Endodermal cell (in vitro differentiated cells): ENCODE measurements around the gene CLINT1. TPM values are rescaled to one million over a fixed set of nuclear protein-coding genes. Genes with fewer than 3 reads are reported as not detected.
A peak's percentile ranks its signal among the peaks of the same experiment; 100 is the strongest.

Experiments used
- DNase-seq: peaks from one replicate; pipeline ENCODE4 v3.0.0-alpha.2; 2017
- H3K27ac ChIP-seq: 2 replicates; pipeline ENCODE4 v1.5.1; 2013; ENCODE audit warnings: mild to moderate bottlenecking, low read depth, low read length, moderate library complexity
- H3K27me3 ChIP-seq: 2 replicates; pipeline ENCODE4 v1.6.1; 2013; ENCODE audit warnings: mild to moderate bottlenecking, low read length, moderate library complexity; ENCODE audit not compliant: insufficient read depth, control insufficient read depth, poor library complexity, severe bottlenecking
- H3K36me3 ChIP-seq: 2 replicates; pipeline ENCODE4 v1.7.0; 2013; ENCODE audit warnings: mild to moderate bottlenecking, low read length, moderate library complexity; ENCODE audit not compliant: control insufficient read depth, insufficient read depth
- H3K4me1 ChIP-seq: one replicate; pipeline ENCODE4 v1.7.0; 2013; ENCODE audit warnings: low read length; ENCODE audit not compliant: control insufficient read depth, insufficient read depth
- H3K4me3 ChIP-seq: 2 replicates; pipeline ENCODE4 v1.5.1; 2013; ENCODE audit warnings: mild to moderate bottlenecking, low read length, moderate library complexity
- H3K9ac ChIP-seq: 2 replicates; pipeline ENCODE4 v1.6.1; 2013; ENCODE audit warnings: mild to moderate bottlenecking, low read length, moderate library complexity; ENCODE audit not compliant: poor library complexity, severe bottlenecking; ENCODE audit errors: extremely low read depth
- H3K9me3 ChIP-seq: 2 replicates; pipeline ENCODE4 v1.6.1; 2013; ENCODE audit warnings: mild to moderate bottlenecking, low read length, moderate library complexity; ENCODE audit not compliant: control insufficient read depth
- H3K27ac Mint-ChIP-seq: 2 replicates; pipeline ENCODE4 v1.8.0; 2020; ENCODE audit warnings: mixed read lengths
- H3K27me3 Mint-ChIP-seq: 2 replicates; pipeline ENCODE4 v1.8.0; 2021; ENCODE audit warnings: mild to moderate bottlenecking, mixed read lengths; ENCODE audit not compliant: insufficient read depth
- H3K36me3 Mint-ChIP-seq: 2 replicates; pipeline ENCODE4 v1.8.0; 2020; ENCODE audit warnings: low read depth, mixed read lengths
- H3K4me1 Mint-ChIP-seq: 2 replicates; pipeline ENCODE4 v1.8.0; 2020; ENCODE audit warnings: mixed read lengths
- H3K4me3 Mint-ChIP-seq: 2 replicates; pipeline ENCODE4 v1.8.0; 2020; ENCODE audit warnings: mild to moderate bottlenecking, moderate library complexity, mixed read lengths
- H3K9me3 Mint-ChIP-seq: 2 replicates; pipeline ENCODE4 v1.8.0; 2020; ENCODE audit warnings: mild to moderate bottlenecking, mixed read lengths
- WGBS, 2 experiments: methylation state at CpG; one replicate each; pipeline versions ENCODE4 v1.1.5 to v1.1.7; 2013; ENCODE audit warnings: missing lambda C conversion rate in 2 of 2, mixed read lengths in 1 of 2; ENCODE audit not compliant: insufficient coverage in 1 of 2, insufficient read length in 1 of 2; 5-methylcytosine and 5-hydroxymethylcytosine counted together
- total RNA-seq, 2 donors: library from RNA; stranded (reverse); fragmentation: NEBNext Ultra II Directional in 1 of 2; extraction: Animal tissue kit (Norgen Biotek cat#: 25700) in 1 of 2; gene quantifications; 2 replicates in 1 of 2; 3 replicates in 1 of 2; pipeline ENCODE4 v1.2.1, GENCODE V29; 2021
- TF ChIP-seq, protein P1 (sequence below): fragments of 200-600 bp; sonication (generic); conservative IDR thresholded peaks from 2 replicates; pipeline ENCODE4 v1.5.0; 2021; ENCODE audit warnings: antibody characterized with exemption, mild to moderate bottlenecking

Gene CLINT1
- total RNA-seq, 2 donors from 2014 or later = 91.6 to 92.7 TPM

DNA sequence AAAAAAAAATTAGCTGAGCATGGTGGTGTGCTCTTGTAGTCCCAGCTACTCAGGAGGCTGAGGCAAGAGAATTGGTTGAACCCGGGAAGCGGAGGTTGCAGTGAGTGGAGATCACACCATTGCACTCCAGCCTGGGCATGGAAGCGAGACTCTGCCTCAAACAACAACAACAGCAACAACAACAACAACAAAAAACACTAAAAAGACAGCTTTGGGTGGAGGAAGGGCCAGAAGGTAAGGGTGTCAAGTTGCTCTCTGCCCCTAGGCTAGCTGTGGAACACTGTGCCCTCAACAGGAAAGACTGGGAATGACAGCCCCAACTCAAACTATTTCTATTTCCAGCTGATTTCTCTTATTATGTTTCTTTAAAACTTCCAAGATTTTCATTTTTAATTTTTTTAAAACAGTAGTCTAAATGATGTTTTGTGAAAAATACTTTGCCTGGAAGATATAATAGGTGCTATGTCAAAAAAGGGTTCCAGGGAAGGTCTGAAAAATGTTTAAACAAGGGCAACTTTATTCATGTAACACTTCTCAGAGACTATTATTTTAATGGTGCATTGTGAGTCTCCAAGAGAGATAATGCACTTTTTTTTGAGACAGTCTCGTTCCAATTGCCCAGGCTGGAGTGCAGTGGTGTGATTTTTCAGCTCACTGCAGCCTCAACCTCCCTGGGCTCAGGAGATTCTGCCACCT, 29.9 kb downstream of the CLINT1 start:
- Mint-ChIP-seq H3K4me3 (no peak overlapping the region), H3K4me1 (peaks cover 2% of the 10 kb centered on the region), H3K27me3 (no peaks in the 10 kb centered on the region), H3K9me3 (no peaks in the 10 kb centered on the region), H3K27ac (no peak overlapping the region), H3K36me3 (no peaks in the 10 kb centered on the region)
- DNase-seq = peak; percentile 73
- Histone ChIP-seq H3K4me1 (no peaks in the 10 kb centered on the region), H3K9me3 (no peaks in the 10 kb centered on the region), H3K27me3 (no peaks in the 10 kb centered on the region), H3K4me3 (no peak overlapping the region), H3K36me3 (no peaks in the 10 kb centered on the region), H3K27ac (no peak overlapping the region), H3K9ac (no peak overlapping the region)
- TF ChIP-seq, protein P1, sequence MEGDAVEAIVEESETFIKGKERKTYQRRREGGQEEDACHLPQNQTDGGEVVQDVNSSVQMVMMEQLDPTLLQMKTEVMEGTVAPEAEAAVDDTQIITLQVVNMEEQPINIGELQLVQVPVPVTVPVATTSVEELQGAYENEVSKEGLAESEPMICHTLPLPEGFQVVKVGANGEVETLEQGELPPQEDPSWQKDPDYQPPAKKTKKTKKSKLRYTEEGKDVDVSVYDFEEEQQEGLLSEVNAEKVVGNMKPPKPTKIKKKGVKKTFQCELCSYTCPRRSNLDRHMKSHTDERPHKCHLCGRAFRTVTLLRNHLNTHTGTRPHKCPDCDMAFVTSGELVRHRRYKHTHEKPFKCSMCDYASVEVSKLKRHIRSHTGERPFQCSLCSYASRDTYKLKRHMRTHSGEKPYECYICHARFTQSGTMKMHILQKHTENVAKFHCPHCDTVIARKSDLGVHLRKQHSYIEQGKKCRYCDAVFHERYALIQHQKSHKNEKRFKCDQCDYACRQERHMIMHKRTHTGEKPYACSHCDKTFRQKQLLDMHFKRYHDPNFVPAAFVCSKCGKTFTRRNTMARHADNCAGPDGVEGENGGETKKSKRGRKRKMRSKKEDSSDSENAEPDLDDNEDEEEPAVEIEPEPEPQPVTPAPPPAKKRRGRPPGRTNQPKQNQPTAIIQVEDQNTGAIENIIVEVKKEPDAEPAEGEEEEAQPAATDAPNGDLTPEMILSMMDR = peak; percentile 71
- 86 to 94% methylated on average over 1 to 4 of the region's 4 CpGs for WGBS, 2 experiments

DNA sequence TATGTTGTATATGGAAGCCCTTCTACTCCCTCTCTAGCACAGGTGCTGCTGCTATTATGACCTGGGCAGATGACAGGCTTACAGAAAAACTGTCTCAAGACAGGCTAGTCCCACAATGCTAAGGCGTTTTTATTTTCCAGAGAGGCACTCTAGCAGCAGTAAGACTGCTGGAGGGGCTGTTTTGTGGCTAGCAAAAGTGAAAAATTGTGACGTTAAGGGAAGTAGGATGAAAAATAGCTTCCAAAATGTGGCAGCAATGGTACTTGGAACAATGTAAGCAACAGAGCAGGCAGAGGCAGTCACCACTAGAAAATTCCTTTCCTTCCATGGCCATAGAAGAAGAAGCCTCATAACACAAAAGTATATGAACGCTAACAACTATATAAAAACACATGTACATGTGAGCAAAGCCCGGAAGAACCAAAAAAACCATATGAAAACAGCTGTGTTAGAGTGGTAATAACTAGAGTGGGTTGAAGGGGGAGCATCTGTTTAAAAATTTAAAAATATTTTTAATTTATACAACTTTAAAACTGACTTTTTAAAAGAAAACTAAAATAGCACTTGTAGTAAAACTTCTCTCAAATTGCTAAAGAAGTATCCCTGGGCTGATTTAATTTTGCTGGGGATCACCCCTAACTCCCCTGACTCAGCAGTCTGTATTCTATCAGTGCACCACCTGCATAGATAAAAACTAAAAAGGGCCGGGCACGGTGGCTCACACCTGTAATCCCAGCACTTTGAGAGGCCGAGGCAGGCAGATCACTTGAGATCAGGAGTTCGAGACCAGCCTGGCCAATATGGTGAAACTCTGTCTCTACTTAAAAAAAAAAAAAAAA, 30.6 kb downstream of the CLINT1 start:
- TF ChIP-seq, protein P1 = no peak
- Mint-ChIP-seq H3K4me1 (peaks cover 2% of the 10 kb centered on the region), H3K27me3 (no peaks in the 10 kb centered on the region), H3K27ac (peak overlapping the region; percentile 25), H3K9me3 (no peaks in the 10 kb centered on the region), H3K36me3 (no peaks in the 10 kb centered on the region), H3K4me3 (no peak overlapping the region)
- no peaks in the 10 kb centered on the region for H3K4me1 ChIP-seq
- no peak for DNase-seq
- H3K36me3 ChIP-seq = no peaks in the 10 kb centered on the region
- no peaks in the 10 kb centered on the region for H3K9me3 ChIP-seq
- H3K27me3 ChIP-seq = no peaks in the 10 kb centered on the region
- H3K4me3 ChIP-seq = no peak overlapping the region
- H3K27ac ChIP-seq = no peak overlapping the region
- no peak overlapping the region for H3K9ac ChIP-seq
- 86 to 88% methylated on average over 4 to 7 of the region's 8 CpGs for WGBS, 2 experiments

DNA sequence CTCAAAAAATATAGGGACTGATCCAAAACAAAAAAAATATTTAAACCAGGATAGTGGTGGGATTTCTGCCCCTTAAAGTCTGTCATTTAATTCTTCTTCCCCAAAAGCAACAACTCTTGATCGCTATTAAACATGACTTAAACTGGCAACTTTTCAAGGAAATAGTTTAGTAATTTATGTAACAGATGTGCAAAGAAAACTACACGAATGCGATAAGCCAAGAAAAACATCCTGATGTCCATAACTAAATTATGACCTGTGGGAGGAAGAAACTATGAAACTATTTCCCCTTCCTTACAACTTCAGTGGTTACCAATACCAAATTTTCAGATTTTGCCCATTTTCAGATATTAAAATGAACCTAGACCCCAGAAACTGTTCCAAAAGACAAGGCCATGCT, 31.5 kb downstream of the CLINT1 start:
- no peak overlapping the region for H3K4me3 Mint-ChIP-seq
- no peaks in the 10 kb centered on the region for H3K27me3 Mint-ChIP-seq
- WGBS, 2 experiments = 100% methylated on average over 3 of the region's 3 CpGs; no CpG with 5 or more reads in 1 of the 2 experiments
- no peaks in the 10 kb centered on the region for H3K36me3 Mint-ChIP-seq
- TF ChIP-seq, protein P1 = no peak
- no peaks in the 10 kb centered on the region for H3K9me3 Mint-ChIP-seq
- no peak overlapping the region for H3K9ac ChIP-seq
- H3K4me3 ChIP-seq = no peak overlapping the region
- H3K4me1 Mint-ChIP-seq = peaks cover 2% of the 10 kb centered on the region
- DNase-seq = no peak
- H3K27ac ChIP-seq = no peak overlapping the region
- no peak overlapping the region for H3K27ac Mint-ChIP-seq
- H3K36me3 ChIP-seq = no peaks in the 10 kb centered on the region
- H3K27me3 ChIP-seq = no peaks in the 10 kb centered on the region
- H3K4me1 ChIP-seq = no peaks in the 10 kb centered on the region
- H3K9me3 ChIP-seq = no peaks in the 10 kb centered on the region
